ENCODE data around the gene XRCC3. TPM values are rescaled to one million over a fixed set of nuclear protein-coding genes. Genes with fewer than 3 reads are reported as not detected.
A peak's percentile ranks its signal among the peaks of the same experiment; 100 is the strongest.

The XRCC3 gene
- total and polyA plus RNA-seq, 7 donors = 1.8 to 15.7 (median 3.6) TPM

GRCh38 chr14:103716899-103717411 lies 1.7 kb upstream of the XRCC3 start:
- H3K27me3 ChIP-seq = no peaks in the 10 kb centered on the region
- no peak for DNase-seq
- H3K4me3 ChIP-seq = peak overlapping the region; percentile 48 to 97 (median 94)
- WGBS, 2 donors = 84 to 87% methylated on average over 17 of the region's 17 CpGs
- no peaks in the 10 kb centered on the region for H3K9me3 ChIP-seq
- TF ChIP-seq POLR2AphosphoS5 (IDR thresholded peaks at IDR 0.05) (no peak), CTCF (IDR thresholded peaks at IDR 0.05) (no peak), POLR2A (IDR thresholded peaks at IDR 0.05) (no peak), EP300 (IDR thresholded peaks at IDR 0.05) (no peak)
- peak overlapping the region; percentile 86 to 96 (median 92) for H3K27ac ChIP-seq
- intact Hi-C loops (cut with DNase I) = no loop called here
- no peaks in the 10 kb centered on the region for H3K36me3 ChIP-seq
- H3K4me1 ChIP-seq = peaks cover 0 to 81% (median 65%) of the 10 kb centered on the region in 4 donors

GRCh38 chr14:103716091-103716801 lies 995 bp upstream of the XRCC3 start:
- H3K4me1 ChIP-seq = peaks cover 0 to 81% (median 63%) of the 10 kb centered on the region in 4 donors
- intact Hi-C loops (cut with DNase I) = no loop called here
- H3K9me3 ChIP-seq = no peaks in the 10 kb centered on the region
- DNase-seq = no peak
- no peaks in the 10 kb centered on the region for H3K36me3 ChIP-seq
- TF ChIP-seq CTCF (IDR thresholded peaks at IDR 0.05) (no peak), POLR2AphosphoS5 (IDR thresholded peaks at IDR 0.05) (no peak), EP300 (IDR thresholded peaks at IDR 0.05) (no peak), POLR2A (IDR thresholded peaks at IDR 0.05) (no peak)
- H3K27me3 ChIP-seq = no peaks in the 10 kb centered on the region
- 2 to 4% methylated on average over 72 of the region's 72 CpGs for WGBS, 2 donors
- peak overlapping the region; percentile 86 to 96 (median 92) for H3K27ac ChIP-seq
- peak overlapping the region; percentile 48 to 97 (median 94) for H3K4me3 ChIP-seq

GRCh38 chr14:103714063-103714724 lies 1.1 kb downstream of the XRCC3 start:
- Histone ChIP-seq H3K27ac (no peak overlapping the region), H3K4me1 (peaks cover 0 to 65% (median 62%) of the 10 kb centered on the region in 4 donors), H3K27me3 (no peaks in the 10 kb centered on the region), H3K4me3 (peak overlapping the region in 3 of 4 donors; percentile 93 to 97 (median 94)), H3K36me3 (no peaks in the 10 kb centered on the region), H3K9me3 (no peaks in the 10 kb centered on the region)
- TF ChIP-seq POLR2AphosphoS5 (IDR thresholded peaks at IDR 0.05) (no peak), POLR2A (IDR thresholded peaks at IDR 0.05) (no peak), EP300 (IDR thresholded peaks at IDR 0.05) (no peak), CTCF (IDR thresholded peaks at IDR 0.05) (no peak)
- DNase-seq = no peak
- WGBS, 2 donors = 64 to 73% methylated on average over 16 of the region's 16 CpGs
- intact Hi-C loops (cut with DNase I) = no loop called here

- WGBS, 2 donors = 91 to 93% methylated on average over 18 of the region's 18 CpGs
- Histone ChIP-seq H3K27me3 (no peaks in the 10 kb centered on the region), H3K36me3 (no peaks in the 10 kb centered on the region), H3K27ac (no peak overlapping the region), H3K9me3 (no peaks in the 10 kb centered on the region), H3K4me1 (peaks cover 0 to 65% (median 62%) of the 10 kb centered on the region in 4 donors), H3K4me3 (no peak overlapping the region)
- TF ChIP-seq CTCF (IDR thresholded peaks at IDR 0.05) (no peak), POLR2A (IDR thresholded peaks at IDR 0.05) (no peak), EP300 (IDR thresholded peaks at IDR 0.05) (no peak), POLR2AphosphoS5 (IDR thresholded peaks at IDR 0.05) (no peak)
- intact Hi-C loops (cut with DNase I) = no loop called here
- no peak for DNase-seq
Measured at GRCh38 chr14:103713304-103714062, 1.8 kb downstream of the XRCC3 start.

Data from sigmoid colon (tissue), 7 donors.